ENCODE measurements around the gene ACTG1.
A peak's percentile ranks its signal among the peaks of the same experiment; 100 is the strongest.

ACTG1 gene

DNA sequence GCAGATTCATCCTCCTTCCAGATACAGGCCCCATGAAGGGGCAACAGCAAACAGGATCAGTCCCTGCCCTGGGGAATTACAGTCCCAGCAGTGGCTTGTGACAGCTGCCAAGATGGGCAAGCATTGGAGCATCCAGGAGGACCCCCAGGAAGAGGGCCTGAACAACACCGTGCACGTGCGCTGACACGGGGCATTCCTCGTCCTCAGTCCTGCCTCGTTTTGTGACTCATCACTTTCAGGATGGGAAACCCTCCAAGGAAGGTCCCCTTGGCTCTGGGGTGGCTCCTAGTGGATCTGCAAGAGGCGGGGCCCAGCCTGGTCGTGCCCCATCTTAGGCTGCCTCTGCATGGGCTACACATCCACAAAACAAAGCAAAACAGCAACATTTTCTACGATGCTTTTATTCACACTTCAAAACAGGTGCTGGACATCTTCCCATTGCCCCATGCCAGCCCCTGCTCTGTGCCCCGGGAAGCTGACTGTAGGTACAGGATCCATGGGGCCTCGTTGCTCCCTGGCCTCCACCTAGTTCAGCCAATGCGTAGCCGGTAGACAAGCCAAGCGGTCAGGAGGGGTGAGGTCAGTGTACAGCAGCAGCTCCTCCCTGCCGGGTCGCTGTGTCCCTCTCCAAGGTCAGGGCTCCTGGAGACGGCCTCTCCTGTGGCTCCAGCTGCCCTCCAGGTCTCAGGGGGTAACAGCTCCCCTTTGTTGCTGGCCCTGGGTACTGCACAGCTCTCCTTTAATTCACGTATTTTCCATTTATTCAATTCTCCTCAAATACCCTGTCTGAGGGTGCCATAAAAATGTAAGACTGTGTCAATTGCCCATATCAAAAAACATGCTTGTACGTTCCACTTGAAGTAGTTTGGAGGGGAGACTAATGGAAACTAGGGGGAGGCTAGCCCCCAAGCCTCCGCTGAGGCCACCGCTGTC, 32.2 kb downstream of the ACTG1 start:
- H3K4me3 ChIP-seq (ENCODE audit: low read depth, low read length) = no peak overlapping the region

DNA sequence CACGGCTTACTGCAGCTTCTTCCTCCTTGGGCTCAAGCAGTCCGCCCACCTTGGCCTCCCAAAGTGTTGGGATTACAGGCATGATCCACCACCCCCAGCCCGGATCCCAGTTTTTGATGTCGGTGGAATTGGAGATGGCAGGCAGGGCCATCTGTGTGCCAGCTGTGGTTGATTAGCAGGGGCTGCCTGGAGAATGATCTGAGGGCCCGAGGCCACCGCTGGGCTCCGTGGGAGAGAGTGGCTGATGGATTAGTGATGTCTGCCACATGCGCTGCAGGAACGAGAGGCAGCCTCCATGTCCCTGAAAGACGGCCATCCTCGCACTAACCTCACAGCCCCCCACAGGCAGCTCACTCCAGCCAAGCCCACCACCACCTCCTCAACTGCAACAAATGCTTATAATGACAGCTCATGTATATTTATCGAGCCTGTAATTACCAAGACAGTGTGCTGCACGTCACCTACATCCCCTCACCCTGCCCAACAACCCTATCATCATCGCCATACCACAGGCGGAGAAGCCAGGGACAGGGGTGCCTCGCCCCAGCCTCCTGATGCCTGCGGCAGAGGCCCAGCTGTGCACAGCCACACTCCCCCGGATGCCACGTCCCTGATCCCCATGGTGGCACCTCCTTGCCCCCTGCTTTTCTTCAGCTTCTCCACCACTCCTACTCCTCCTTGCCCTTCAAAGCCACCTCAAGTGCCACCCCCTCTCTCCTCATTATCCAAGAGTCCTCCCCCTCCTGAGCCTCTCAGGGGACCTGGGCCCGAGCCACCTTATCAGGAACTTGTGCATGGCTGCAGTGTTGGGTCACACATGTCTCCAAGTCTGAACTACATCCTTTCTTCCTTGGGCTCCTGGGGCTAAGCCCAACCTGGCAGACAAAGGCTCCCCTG, 33.2 kb downstream of the ACTG1 start:
- no peaks in the 10 kb centered on the region for H3K27me3 ChIP-seq (replicated peaks)
- TF ChIP-seq, protein P1, sequence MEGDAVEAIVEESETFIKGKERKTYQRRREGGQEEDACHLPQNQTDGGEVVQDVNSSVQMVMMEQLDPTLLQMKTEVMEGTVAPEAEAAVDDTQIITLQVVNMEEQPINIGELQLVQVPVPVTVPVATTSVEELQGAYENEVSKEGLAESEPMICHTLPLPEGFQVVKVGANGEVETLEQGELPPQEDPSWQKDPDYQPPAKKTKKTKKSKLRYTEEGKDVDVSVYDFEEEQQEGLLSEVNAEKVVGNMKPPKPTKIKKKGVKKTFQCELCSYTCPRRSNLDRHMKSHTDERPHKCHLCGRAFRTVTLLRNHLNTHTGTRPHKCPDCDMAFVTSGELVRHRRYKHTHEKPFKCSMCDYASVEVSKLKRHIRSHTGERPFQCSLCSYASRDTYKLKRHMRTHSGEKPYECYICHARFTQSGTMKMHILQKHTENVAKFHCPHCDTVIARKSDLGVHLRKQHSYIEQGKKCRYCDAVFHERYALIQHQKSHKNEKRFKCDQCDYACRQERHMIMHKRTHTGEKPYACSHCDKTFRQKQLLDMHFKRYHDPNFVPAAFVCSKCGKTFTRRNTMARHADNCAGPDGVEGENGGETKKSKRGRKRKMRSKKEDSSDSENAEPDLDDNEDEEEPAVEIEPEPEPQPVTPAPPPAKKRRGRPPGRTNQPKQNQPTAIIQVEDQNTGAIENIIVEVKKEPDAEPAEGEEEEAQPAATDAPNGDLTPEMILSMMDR (IDR thresholded peaks at IDR 0.05; ENCODE audit: low read depth, low read length, missing control alignments) = no peak
- no peaks in the 10 kb centered on the region for H3K36me3 ChIP-seq (replicated peaks)
- no peak overlapping the region for H3K4me3 ChIP-seq (ENCODE audit: low read depth, low read length)
- H3K27ac ChIP-seq = no peak overlapping the region
- in situ Hi-C loops (cut with HindIII; ENCODE audit: low pct_ligation_motif_present, low sequenced_read_pairs) = no loop called here
- no peak for DNase-seq

More for the DNA sequence above, 32.2 kb downstream of the ACTG1 start:
- H3K36me3 ChIP-seq (replicated peaks) = no peaks in the 10 kb centered on the region
- H3K27me3 ChIP-seq (replicated peaks) = no peaks in the 10 kb centered on the region
- TF ChIP-seq, protein P1 (IDR thresholded peaks at IDR 0.05; ENCODE audit: low read depth, low read length, missing control alignments) = peak; percentile 39
- in situ Hi-C loops (cut with HindIII; ENCODE audit: low pct_ligation_motif_present, low sequenced_read_pairs) = no loop called here
- no peak for DNase-seq
- H3K27ac ChIP-seq = no peak overlapping the region

DNA sequence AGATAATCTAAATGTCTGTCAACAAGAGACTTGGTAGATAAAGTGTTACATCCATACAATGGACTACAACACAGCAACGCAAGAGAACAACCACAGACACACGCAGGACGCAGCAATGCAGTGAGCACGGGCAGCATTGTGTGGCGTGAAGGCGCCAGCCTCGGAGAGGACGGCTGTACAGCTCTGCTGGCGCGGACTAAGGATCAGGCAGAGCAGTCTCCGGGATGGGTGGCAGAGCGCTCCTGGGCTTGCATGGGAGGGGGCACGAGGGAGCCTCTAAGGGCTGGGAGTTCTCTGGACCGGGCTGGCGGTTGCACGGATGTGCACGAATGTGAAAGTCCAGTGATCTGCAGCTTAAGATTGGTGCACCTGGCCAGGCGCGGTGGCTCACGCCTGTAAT, 34.5 kb downstream of the ACTG1 start:
- TF ChIP-seq, protein P1 (IDR thresholded peaks at IDR 0.05; ENCODE audit: low read depth, low read length, missing control alignments) = no peak
- in situ Hi-C loops (cut with HindIII; ENCODE audit: low pct_ligation_motif_present, low sequenced_read_pairs) = no loop called here
- no peak overlapping the region for H3K27ac ChIP-seq
- no peaks in the 10 kb centered on the region for H3K27me3 ChIP-seq (replicated peaks)
- no peaks in the 10 kb centered on the region for H3K36me3 ChIP-seq (replicated peaks)
- H3K4me3 ChIP-seq (ENCODE audit: low read depth, low read length) = no peak overlapping the region
- no peak for DNase-seq

DNA sequence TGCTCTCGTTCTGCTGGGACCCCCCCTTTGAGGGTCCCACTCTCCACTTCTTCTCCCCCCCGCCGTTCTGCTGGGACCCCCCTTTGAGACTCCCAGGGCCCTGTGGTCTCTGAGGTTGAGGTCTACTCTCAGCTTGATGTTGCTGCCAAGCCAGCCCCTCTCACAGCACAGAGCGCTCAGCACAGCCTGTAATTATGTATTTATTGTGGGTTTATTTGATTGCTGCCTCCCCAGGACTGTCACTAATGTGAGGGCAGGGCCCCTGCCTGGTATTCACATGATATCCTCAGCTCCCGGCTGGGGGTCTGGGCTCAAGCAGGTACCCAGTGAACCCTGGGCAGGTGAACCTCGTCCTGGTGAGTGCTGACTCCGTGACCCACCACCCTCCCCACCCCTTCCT, 35.4 kb downstream of the ACTG1 start:
- no peaks in the 10 kb centered on the region for H3K27me3 ChIP-seq (replicated peaks)
- H3K4me3 ChIP-seq (ENCODE audit: low read depth, low read length) = no peak overlapping the region
- in situ Hi-C loops (cut with HindIII; ENCODE audit: low pct_ligation_motif_present, low sequenced_read_pairs) = no loop called here
- DNase-seq = no peak
- no peak overlapping the region for H3K27ac ChIP-seq
- H3K36me3 ChIP-seq (replicated peaks) = no peaks in the 10 kb centered on the region
- TF ChIP-seq, protein P1 (IDR thresholded peaks at IDR 0.05; ENCODE audit: low read depth, low read length, missing control alignments) = no peak

DNA sequence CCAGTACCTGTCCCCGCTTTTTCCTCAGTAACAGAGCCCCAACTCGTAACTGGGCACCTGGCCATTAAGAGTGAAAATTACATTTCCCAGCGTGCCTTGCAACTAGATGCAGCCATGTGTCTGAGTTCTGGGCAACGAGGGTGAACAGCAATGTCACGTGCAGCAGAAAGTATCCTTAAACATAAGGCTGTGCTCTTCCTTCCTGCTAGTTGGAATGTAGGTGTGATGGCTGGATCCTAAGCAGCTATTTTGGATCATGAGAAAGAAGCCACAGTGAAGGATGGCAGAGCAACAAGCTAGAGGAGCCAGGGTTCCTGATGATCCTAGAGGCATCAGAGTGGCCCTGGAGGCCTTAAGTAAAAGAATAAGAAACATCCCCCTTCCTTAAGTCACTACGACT, 36.0 kb downstream of the ACTG1 start:
- Histone ChIP-seq H3K27me3 (replicated peaks) (no peaks in the 10 kb centered on the region), H3K4me3 (ENCODE audit: low read depth, low read length) (no peak overlapping the region), H3K36me3 (replicated peaks) (no peaks in the 10 kb centered on the region), H3K27ac (no peak overlapping the region)
- in situ Hi-C loops (cut with HindIII; ENCODE audit: low pct_ligation_motif_present, low sequenced_read_pairs) = no loop called here
- no peak for DNase-seq
- TF ChIP-seq, protein P1 (IDR thresholded peaks at IDR 0.05; ENCODE audit: low read depth, low read length, missing control alignments) = no peak
